Measurements from ENCODE around the gene CEP20. TPM values are rescaled to one million over a fixed set of nuclear protein-coding genes. Genes with fewer than 3 reads are reported as not detected.
"Not testable (repeated sequence)": the region's sequence is repeated elsewhere in the genome, so short reads cannot be mapped to it uniquely, and the experiment has no call there.

The CEP20 gene
- polyA plus RNA-seq, 3 donors, result 35.5 to 45.3 (median 37.5) TPM

DNA sequence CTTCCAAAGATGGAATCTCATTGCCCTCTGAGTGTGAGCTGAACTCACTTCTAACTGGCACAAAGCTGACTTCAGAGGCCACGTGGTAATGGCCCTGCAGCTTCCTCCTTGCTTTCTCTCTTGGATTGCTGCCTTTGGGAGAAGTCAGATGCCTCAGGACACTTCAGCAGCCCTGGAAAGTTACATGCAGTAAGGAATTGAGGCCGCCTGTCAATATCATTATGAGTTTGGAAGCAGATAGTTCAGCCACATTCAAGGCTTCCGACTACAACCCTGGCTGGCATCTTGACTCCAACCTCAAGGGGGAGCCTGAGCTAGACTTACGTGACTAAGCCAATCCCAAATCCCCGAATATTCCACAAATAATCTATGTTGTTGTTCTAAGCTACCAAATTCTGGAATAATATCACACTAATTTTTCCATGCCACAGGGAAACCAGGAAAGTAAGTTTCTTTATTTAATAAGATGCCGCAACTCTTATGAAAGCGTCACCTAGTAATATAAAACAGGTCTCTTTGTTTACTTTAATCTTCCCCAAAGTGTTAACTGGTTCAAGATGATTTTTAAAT lies 13.6 kb downstream of the CEP20 start:
- peak in 3 of 11 donors; percentile 28 to 46 (median 37) for DNase-seq (ENCODE audit: extremely low read depth in 1 of 11, low read depth in 9 of 11, low spot score in 4 of 11)

GRCh38 chr16:15873737-15874136 lies 14.7 kb downstream of the CEP20 start:
- no peak for DNase-seq (ENCODE audit: extremely low read depth in 1 of 11, low read depth in 9 of 11, low spot score in 4 of 11)

- no peak for DNase-seq (ENCODE audit: extremely low read depth in 1 of 11, low read depth in 9 of 11, low spot score in 4 of 11)
These were observed 15.1 kb downstream of the CEP20 start for GRCh38 chr16:15873301-15873700.

GRCh38 chr16:15870011-15870410 lies 18.4 kb downstream of the CEP20 start:
- DNase-seq (ENCODE audit: extremely low read depth in 1 of 11, low read depth in 9 of 11, low spot score in 4 of 11), result no peak

- DNase-seq (ENCODE audit: extremely low read depth in 1 of 11, low read depth in 9 of 11, low spot score in 4 of 11), result no peak
These were observed 22.0 kb downstream of the CEP20 start for GRCh38 chr16:15866451-15866850.

DNA sequence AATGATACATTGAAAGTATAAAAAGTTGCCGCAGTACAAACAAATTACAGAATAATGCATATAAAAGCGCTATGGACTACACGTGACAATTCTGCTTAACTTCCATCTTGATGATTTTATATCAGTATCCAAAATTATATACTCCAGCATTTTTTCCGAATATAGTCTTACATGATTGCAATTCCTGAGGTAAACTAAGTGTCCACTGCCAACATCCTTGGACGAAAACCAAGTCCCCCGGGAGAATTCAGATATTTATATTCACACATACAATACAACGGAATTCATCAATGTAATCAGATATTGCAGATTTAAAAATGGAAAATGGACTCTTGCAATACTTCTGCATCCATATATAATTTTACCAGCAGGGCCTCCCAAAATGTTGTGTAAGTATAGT lies 22.7 kb downstream of the CEP20 start:
- no peak for DNase-seq (ENCODE audit: extremely low read depth in 1 of 11, low read depth in 9 of 11, low spot score in 4 of 11)

DNA sequence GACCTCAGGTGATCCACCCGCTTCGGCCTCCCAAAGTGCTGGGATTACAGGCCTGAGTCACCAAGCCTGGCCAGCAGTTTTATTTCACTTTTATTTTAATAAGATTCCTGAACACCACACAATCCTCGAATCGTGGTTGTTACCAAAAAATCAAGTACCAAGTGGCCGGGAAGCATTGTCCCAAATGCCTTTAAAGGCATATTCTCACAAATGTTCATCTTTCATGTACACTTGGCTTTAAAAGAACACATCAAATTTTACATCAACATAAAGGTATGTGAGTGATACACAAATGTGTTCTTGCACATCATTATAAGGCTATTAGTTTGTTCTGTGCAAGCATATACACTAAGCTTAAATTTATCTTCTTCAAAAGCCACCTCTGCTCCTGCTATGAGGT lies 23.5 kb downstream of the CEP20 start:
- DNase-seq (ENCODE audit: extremely low read depth in 1 of 11, low read depth in 9 of 11, low spot score in 4 of 11), result no peak

DNA sequence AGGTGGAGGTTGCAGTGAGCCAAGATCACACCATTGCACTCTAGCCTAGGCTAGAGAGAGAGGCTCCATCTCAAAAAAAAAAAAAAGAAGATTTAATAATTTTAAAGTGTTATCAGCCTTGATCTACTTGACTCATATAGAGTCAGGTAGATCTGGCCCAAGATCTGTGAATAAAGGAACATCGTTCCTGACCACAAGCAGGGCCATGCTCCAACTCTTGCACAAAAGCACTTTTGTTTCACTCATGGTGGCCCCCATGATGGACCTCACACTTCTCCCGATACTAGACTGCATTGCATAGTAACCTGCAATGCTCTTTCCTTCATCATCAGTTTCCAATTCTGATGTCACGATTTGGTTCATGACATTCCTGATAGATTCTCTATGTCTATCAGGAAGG lies 26.4 kb downstream of the CEP20 start:
- no peak for DNase-seq (ENCODE audit: extremely low read depth in 1 of 11, low read depth in 9 of 11, low spot score in 4 of 11)

- no peak for DNase-seq (ENCODE audit: extremely low read depth in 1 of 11, low read depth in 9 of 11, low spot score in 4 of 11)
These were observed 29.3 kb downstream of the CEP20 start for GRCh38 chr16:15858921-15859668.

DNA sequence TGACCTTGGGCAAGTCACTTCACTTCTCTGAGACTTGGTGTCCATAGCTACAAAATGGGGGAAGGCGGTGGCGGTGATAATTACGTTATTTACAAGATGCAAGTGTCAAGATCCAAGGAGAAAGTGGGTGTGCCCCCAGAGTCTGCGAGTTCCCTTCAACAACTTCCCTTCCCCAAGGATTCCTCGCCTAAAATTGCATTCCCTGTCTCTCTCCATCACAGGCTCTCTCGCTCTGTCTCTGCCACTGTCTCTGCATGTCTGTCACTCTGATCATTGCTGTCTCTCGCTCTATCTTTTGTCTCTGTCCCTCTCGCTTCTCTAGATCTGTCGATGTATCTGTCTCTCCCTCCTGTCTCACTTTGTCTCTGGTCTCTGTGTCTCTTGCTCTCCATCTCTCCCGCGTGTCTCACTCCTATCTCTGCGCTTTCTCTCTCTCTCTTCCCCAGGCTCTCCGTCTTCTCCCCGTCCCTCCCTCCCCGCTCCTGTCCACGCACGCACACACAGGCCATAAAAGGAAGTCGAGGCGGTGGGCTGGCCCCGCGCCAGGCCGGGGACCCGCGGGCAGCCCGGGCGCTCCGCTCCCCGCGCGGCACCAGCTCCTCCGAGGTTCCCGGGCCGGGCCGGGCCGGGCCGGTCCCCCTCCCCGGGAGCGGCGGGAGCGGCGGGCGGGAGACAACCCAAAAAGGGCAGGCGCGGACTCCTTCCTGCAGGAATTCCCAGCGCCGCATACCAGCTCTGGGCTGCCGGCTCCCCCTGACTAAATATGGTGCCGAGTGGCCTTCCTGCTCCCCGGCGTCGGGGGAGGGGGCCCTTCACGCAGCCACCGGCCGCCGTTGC lies 30.5 kb downstream of the CEP20 start:
- peak in 3 of 11 donors; percentile 14 to 17 (median 15) for DNase-seq (ENCODE audit: extremely low read depth in 1 of 11, low read depth in 9 of 11, low spot score in 4 of 11)

- DNase-seq (ENCODE audit: extremely low read depth in 1 of 11, low read depth in 9 of 11, low spot score in 4 of 11), result no peak
These were observed 31.3 kb downstream of the CEP20 start, which contains the start of gene MYH11 for GRCh38 chr16:15856901-15857698. Gene MYH11 (minus strand): TSS chr16:15857028. CDS start chr16:15838252, 18,776 bp downstream.

GRCh38 chr16:15856182-15856581 lies 32.2 kb downstream of the CEP20 start:
- no peak for DNase-seq (ENCODE audit: extremely low read depth in 1 of 11, low read depth in 9 of 11, low spot score in 4 of 11)

- no peak for DNase-seq (ENCODE audit: extremely low read depth in 1 of 11, low read depth in 9 of 11, low spot score in 4 of 11)
These were observed 32.7 kb downstream of the CEP20 start for GRCh38 chr16:15855704-15856003.

DNA sequence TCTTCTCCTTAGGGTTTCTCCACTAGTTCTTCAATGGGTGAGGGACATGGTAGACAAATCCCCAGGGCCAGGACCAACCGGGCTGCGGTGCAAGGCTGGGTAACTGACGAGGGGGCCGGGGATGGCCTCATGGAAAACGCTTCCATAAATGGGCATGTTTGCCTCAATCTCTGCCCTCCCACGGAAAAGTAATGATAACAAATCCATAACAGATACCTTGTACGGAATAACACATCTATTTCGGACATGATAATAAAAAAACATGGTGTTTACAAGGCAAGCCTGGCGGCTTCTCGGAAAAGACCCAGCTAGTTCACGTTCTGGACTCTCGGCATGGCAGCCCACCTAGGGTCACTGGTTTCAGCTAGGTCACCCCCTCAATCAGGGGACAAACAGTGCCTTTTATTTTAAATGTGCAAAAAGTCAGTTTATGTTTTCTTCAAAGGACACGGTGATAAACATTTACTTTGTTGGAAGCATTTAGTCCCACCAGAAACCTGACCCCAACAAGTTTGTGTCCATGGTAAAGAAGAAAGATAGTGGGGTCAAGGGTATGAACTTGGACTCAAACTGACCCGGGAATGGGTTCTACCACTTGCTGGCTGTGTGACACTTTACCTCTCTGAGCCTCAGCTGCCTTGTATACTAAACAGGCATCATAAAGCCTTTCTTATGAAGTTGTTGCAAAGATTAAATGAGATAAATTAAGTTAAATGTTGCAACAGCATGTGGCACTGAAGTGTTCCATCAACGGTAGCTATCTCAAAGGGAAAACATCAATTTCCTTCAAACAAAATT lies 33.3 kb downstream of the CEP20 start:
- DNase-seq (ENCODE audit: extremely low read depth in 1 of 11, low read depth in 9 of 11, low spot score in 4 of 11), result no peak

DNA sequence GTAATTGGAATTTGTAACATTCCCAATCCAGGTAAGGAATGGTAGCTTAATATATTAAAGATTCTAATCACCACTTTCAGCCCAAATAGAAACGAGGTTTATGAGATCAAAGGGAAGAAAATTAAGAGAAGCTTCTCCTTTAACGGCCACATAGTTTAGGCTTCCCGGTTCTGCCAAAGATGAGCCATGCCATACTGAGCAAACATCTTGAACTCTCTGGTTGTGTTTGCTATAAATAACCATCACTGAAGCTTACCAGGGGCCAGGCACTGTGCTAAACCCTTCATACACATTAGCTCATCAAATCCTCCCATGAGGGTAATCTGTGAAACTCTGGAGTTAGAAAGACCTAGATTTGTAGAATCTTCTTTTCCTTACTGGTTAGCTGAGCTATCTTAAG lies 34.3 kb downstream of the CEP20 start:
- no peak for DNase-seq (ENCODE audit: extremely low read depth in 1 of 11, low read depth in 9 of 11, low spot score in 4 of 11)

- DNase-seq (ENCODE audit: extremely low read depth in 1 of 11, low read depth in 9 of 11, low spot score in 4 of 11), result no peak
These were observed 35.4 kb downstream of the CEP20 start for GRCh38 chr16:15853021-15853420.

- not testable (repeated sequence) for DNase-seq (ENCODE audit: extremely low read depth in 1 of 11, low read depth in 9 of 11, low spot score in 4 of 11)
These were observed 37.8 kb downstream of the CEP20 start for GRCh38 chr16:15850555-15850954.

DNA sequence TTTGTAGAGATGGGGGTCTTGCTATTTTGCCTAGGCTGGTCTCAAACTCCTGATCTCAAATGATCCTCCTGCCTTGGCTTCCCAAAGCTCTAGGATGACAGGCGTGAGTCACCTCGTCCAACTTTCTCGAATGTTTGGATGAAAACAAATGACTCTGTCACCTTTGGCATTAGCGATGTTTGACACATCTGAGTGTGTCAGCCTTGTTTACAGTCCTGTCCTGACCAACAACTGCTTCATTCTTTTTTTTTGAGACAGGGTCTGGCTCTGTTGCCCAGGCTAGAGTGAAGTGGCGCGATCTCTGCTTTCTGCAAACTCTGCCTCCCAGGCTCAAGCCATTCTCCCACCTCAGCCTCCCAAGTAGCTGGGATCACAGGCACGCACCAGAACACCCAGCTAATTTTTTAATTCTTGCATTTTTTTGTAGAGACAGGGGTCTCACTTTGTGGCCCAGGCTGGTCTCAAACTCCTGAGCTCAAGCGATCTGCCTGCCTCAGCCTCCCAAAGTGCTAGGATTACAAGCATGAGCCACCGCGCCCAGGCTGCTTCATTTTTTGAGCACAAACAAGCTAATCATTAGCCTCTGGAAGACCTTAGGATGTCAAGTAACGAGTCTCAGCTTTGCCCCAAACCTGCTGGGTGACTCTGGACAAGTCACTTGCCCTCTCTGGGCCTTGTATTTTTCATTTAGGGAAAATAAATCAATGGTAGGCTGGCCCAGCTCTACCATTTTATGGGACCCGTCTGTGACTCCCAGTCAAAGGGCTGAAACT lies 39.0 kb downstream of the CEP20 start:
- DNase-seq (ENCODE audit: extremely low read depth in 1 of 11, low read depth in 9 of 11, low spot score in 4 of 11), result no peak

Data from renal cortex interstitium (tissue), 11 donors.